NOMO-1 treated with dmso at 0.1 percent for 144 hours (cell line): ENCODE results near the gene CLMP.
"Not testable (repeated sequence)": the region's sequence is repeated elsewhere in the genome, so short reads cannot be mapped to it uniquely, and the experiment has no call there.

ENCODE experiments used
- DNase-seq: peaks from one replicate; lab custom pipeline; 2025; ENCODE audit not compliant: unreplicated experiment; lab: John Stamatoyannopoulos, UW

CLMP gene

DNA sequence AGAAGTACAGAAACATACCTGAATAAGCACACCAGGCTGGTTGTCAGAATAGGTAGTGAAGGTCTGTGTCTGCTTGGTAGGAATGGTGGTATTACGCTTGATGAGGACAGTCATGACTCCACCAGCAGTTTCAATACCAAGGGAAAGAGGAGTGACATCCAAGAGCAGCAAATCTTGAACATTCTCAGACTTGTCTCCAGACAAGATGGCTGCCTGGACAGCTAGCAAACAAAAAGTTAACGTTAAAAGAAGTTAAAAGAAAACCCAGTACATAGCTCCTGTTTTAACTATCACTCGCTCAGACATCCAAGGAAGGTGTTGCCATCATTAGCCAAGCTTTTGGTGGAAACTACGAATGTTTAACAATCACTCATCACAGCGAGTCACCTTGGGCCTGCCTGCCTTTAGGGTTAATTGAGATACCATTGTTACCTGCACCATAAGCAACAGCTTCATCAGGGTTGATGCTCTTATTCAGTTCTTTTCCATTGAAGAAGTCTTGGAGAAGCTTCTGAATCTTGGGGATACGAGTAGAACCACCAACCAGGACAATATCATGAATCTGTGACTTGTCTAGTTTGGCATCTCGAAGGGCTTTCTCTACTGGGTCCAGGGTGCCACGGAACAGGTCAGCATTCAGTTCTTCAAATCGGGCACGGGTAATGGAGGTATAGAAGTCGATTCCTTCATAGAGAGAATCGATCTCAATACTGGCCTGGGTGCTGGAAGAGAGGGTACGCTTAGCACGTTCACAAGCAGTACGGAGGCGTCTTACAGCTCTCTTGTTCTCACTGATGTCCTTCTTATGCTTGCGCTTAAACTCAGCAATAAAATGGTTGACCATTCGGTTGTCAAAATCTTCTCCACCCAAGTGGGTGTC lies 135.8 kb downstream of the CLMP start:
- DNase-seq = not testable (repeated sequence)

DNA sequence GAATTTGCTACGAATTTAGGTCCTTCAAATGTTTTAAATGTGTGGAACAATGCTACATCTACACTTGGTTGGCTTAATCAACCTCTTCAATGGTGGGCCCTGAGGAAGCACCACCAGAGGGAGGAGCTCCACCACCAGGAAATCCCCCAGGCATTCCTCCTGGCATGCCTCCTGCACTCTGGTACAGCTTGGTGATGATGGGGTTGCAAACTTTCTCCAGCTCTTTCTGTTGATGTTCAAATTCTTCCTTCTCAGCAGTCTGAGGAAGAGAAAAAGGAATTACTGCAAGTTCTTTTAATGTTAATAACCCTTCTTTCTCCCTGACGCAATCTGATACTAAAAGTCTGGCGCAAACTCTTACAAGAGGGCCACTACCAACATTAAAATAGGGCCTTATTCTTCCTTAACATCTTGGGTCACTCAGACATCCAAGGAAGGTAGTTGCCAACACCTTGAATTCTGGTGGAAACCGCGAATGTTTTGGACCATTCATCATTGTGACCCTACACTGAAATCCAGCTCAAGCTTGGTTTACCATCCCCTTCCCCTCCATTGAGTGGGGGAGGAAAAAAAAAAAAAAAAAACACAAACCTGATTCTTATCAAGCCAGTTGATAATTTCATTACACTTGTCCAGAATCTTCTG lies 137.3 kb downstream of the CLMP start:
- DNase-seq = no peak

DNA sequence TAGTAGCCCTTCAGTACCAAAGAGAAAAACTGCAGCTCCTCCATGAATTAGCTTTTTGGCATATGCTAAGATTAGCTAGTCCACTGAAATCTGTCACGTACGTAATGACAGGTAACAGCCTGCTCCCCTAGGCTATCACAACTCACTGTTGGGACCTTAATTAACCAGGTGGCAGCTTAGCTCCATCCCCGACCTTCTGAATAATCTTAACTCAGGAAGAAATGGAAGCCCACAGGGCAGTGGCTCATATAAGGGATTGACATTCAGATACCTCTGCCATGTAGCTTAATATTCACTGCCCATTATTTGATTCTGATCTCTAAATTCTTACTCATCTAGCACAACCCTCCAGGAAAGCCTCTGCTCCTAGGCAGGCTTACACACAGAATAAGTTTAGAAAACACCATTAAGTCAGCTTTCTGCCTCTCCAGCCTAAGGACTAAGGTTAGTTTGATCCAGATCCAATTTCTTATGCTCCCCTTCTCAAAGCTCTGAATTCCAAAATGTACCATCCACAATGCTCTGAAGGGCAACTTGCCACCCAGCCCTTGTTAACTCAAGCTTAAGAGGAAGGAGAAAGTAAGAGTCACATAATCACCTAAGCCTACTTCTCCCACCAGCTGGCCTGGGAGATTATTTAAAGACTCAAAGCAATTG lies 138.1 kb downstream of the CLMP start:
- no peak for DNase-seq

DNA sequence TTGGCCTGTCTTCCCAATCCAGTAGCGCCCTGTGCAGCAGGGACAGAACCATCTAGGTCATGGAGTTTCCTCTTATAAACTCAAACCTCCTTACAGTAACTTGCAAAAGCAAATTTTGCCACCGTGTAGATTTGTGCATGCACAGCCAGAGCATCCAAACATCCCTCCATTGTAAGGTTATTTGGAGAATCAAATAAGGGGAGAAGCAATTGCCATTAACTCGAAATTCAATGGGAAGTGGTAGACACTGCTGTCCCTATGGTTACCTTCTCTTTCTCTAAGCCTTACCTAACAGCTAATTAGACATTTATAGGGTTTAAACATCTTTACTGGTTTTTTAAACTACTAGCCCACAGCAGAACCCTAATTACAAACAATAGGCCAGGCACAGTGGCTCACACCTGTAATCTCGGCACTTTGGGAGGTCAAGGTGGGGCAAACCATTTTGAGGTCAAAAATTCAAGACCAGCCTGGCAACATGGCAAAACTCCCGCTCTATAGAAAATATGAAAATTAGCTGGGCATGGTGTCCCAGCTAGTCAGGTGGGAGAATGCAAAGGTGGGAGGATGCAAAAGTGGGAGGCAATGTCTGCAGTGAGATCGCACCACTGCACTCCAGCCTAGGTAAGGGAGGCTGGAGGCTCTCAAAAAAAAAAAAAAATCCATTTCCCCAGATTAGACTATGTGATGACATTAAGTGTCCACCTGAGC lies 139.7 kb downstream of the CLMP start:
- no peak for DNase-seq

DNA sequence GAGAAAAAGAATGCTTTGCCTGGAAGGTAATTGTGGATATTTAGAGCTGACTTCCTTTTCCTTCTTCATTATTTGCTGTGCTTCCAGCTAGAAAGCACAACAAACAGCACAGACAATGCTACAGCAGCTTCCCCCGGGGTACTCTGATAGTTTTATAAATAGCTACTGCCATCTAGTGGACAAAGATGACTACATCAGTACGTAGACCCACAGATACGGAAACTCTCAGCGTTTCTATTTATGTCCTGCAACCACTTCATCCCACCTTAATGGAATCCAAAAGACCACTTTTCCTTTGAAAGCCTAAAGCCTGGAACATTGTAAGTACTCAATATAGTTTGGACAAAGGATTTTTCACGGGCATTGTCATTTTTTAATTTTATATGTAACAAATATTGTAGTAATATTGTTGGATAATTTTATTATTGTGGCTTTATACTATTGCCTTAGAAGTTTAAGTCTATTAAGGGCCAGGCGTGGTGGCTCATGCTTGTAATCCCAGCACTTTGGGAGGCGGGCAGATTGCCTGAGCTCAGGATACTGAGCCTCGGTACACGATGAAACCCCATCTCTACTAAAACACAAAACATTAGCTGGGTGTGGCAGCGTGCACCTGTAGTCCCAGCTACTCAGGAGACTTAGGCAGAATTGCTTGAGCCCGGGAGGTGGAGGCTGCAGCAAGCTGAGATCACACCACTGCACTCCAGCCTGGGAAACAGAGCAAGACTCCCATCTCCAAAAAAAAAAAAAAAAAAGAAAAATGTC lies 140.6 kb downstream of the CLMP start:
- DNase-seq = peak; percentile 41

DNA sequence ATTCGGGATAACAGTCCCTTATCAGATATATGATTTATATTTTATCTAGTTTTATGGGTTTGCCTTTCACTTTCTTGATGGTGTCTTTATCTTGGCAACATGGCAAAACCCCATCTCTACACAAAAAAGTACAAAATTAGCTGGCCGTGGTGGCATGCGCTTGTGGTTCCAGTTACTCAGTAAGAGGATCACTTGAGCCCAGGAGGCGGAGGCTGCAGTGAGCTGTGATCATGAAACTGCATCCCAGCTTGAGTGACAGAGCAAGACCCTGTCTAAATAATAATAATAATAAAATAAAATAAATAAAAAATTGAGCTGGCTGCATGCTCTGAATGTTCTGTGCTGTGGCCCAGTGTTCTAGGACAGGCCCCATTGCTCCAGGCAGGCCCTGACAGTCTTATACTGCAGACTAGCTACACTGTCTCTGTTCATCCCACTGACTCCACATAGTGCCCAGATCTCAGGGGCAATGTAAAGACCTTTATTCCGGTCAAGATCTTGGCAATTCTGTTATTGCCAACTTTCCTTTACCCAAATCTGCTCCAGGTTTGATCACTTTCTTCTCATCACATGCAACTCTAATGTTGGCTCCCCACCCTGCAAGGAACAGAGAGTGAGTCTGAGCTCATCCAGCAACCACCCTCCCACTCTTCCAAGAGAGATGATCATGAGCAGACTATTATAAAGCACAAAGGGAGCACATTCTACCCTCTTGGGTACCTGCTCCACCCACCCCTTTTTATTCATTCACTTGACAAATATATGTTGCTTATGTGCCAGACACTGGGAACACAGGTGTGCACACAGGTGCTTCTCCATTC lies 141.9 kb downstream of the CLMP start:
- no peak for DNase-seq

DNA sequence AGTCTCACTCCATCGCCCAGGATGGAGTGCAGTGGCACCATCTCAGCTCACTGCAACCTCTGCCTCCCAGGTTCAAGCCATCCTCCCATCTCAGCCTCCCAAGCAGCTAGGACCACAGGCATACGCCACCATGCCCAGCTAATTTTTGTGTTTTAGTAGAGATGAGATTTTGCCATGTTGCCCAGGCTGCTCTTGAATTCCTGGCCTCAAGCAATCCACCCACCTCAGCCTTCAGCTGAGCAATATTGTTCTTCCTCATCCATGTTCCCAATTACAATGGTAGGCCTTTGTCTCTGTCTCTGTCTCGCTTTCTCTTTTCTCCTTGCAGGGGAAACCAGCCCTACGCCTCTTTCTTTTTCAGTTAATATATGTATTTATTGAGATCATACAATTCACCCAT lies 143.4 kb downstream of the CLMP start:
- DNase-seq = no peak

DNA sequence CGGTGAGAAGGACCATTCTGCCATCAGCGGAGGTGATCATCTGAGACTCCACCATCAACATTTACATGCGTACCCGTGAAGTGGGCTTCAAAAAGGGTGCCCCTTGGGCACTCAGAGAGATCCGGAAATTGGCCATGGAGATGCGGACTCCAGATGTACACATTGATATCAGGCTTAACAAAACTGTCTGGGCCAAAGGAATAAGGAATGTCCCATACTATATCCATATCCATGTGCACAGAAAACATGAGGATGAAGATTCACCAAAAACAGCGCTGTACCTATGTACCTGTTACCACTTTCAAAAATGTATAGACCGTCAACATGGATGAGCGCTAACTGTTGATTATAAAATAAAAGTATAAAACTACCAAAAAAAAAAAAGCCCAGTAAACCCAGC lies 143.9 kb downstream of the CLMP start:
- no peak for DNase-seq

DNA sequence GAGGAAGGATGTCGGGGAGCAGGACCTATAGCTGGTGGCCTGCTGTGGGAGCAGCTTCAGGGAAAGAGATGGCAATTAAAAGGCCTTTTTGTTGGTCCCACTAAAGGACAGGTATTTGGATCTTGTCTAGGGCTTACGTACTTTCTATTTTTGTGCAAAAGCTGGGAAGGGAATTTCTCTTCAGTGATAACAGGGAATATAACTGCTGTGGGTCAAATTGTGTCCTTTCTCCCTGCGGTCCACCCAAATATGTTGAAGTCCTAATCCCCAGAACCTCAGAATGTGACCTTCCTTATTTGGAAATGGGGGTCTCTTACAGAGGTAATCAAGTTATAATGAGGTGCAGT lies 147.1 kb downstream of the CLMP start:
- no peak for DNase-seq

DNA sequence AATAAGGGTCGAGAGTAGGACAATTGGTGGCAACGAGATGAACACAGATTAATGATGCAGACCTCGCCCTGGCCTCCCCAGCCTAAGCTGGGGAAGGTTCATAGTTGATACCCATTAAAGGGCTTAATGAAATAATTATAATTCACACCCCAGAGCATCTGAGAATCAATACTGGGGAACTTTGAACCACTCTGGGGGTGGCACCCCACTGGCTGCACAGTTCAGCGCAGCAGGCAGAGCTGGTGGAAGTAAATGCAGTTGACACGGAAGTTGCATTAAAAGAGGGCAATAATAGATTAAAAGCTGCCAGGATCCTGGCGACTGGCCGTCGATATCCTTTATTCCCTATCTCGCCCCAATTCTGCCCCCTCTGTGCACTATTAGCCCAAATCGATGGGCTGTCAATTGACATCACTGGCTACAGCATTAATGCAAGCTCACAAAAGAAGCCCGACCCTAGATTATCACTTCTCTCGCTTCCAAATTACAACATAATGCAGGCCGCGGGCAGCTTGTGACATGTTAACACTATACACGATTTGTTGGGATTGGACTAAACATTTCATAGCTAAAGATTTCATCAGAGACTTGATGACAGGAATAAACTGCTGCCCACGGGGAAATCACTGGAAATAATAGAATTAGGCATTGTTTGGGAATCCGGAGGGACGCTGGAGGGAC lies 147.6 kb downstream of the CLMP start:
- no peak for DNase-seq

DNA sequence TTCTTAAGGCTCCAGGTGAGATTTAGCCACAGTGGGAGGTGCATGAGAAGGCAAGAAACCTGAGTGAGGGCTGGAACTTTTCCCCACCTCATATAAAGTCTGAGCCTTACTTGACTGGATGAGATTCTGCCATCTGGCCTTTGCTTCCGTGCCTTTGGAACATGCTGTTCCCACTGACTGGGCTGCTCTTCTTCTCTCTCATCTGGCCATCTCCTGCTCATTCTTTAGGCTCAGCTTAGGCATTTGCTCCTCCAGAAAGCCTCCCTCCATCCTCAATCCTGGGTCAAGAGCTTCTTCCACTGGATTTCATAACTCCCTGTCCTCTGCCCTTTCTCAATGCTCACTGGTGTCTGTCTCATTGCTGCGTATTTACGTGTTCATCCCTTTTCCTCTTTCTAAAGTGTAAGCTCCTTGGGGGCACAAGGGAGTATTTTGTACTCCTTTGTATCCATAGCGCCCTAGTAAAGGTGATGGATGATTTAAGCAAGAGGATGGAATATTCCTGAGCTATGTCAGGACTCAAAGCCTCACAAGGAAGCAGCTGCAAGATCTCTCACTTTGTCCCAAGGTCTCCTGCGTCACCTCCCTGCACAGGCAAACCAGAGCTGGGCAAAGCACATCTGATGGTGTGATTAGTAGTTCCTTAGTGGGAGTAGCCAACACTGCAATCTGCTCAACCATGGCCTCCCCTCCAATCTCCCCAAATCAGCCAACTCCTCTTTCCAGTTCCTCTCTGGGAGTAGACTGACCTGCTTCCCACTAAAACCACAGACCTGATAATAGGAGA lies 148.4 kb downstream of the CLMP start:
- no peak for DNase-seq

DNA sequence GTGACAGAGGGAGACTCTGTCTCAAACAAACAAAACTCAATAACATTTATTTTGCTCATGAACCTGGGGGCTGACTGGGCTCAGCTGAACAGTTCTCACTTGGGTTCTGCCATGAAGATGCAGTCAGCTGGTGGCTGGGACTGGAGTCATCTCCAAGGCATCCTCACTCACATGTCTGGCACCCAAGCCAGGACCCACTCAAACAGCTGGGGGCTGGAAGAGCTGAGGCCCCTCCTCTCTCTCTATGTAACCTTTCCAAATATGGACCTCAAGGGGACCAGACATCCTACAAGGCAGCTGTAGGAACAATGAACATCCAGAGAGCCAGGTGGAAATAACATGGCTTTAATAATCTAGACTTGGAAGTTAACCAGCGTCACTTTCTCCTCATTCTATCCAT lies 149.9 kb downstream of the CLMP start:
- DNase-seq = no peak

DNA sequence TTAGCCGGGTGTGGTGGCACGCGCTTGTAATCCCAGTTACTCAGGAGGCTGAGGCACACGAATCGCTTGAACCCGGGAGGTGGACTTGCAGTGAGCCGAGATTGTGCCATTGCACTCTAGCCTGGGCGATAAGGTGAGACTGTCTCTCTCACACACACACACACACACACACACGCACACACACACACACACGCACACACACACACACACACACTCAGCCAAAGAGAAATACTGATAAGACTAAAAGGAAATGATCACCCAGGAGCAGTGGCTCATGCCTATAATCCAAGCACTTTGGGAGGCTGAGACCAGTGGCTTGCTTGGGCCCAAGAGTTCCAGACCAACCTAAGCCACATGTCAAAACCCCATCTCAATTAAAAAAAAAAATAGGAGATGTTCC lies 153.9 kb downstream of the CLMP start:
- DNase-seq = no peak

DNA sequence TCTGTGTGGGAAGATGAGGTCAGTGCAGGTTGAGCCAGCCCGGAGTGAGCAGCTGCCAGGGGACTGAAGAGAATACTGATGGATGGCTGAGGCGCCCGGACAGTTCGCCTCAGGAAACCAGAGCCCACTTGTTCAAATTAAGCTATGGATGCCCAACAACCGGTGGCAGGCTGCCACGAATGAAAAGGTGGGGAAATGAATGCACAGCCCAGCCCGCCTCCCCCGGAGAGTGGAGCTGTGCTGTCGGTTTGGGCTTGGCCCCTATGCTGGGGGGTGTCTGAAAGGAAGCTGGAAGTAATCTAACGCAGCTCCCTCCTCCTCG lies 155.0 kb downstream of the CLMP start:
- no peak for DNase-seq

DNA sequence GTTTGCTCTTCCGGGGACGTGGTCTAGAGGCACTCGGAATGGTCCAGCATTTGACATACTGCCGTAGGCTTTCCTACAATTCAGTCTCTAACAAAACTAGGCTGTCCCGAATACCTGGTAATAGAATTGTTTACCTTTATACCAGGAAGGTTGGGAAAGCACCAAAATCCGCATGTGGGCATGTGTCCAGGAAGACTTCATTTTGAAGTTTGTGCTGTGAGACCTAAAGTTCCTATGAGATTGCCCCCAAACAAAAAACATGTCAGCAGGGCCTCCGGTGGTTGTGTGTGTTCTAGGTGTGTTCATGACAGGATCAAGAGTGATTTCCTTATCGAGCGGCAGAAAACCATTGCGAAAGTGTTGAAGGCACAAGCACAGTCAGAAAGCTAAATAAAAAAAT lies 159.2 kb downstream of the CLMP start:
- no peak for DNase-seq

DNA sequence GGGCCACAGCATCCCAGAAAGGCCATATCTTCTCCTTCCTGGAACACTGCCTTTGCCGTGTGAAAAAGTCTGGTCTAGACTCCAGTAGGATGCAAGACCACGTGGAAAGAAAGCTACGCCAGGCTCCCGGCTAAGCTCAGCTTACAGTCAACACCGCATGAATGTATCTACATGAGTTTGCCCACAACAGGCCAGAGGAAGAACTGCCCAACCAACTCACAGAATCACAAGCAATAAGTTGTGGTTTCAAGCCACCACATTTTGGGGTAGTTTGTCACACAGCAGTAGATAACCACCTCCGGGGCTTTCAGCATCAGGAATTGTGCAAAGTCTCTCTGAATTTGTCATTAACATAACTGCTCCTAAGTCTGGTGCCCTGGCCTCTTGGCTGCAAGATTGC lies 160.5 kb downstream of the CLMP start:
- DNase-seq = peak; percentile 36

DNA sequence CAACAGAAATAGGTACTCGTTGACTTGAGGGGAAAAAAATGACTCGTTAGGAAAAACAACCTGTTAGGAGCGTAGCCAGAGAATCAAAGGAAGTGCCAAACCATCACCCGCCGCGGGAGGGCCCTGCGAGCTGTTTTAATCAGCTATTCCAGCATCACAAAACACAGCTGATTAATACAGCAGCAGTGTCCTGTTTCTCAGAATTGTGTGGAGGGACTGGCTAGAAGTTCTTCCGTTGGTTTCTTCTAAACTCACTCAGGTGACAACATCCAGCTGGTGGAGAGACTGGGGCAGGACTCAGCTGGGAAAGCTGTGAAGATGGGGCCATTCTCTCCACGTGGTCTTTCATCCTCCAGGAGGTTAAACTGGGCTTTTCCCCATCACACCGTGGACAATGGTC lies 161.2 kb downstream of the CLMP start:
- DNase-seq = no peak

DNA sequence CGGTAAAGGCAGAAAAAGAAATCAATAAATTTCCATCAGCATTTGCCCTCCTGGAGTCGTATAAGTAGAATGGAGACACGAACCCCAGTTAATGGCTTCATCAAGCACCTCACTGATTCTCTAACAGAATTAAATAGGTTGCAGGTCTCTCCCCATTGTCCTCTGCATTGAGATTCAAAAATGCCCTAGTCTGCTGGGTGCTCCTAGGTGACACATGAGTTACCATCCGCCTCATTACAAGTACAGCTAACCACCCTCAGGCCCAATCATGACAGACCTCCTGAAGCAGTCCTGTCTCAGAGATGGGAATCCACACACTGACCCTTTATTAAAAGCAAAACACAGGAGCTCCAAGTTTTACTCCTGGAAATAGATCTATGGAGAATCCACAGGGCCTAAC lies 164.5 kb downstream of the CLMP start:
- DNase-seq = no peak

DNA sequence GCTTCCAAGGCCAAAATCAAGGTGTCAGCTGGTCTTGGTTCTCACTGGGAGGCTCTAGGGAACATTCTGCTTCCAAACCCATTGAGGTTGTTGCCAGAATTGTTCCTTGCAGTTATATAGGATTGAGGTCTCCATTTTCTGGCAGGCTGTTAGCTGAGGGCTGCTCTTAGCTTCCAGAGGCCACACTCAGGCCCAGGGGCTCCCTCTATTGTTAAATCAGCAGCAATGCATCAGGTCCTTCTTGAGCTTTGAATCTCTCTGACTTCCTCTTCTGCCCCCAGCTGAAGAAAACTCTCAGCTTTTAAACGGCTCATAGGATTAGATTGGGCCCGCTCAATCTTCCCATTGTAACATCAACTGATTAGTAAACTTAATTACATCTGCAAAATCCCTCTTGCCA lies 174.1 kb downstream of the CLMP start:
- peak; percentile 71 for DNase-seq
